ENCODE measurements around the gene LZTR1. TPM values are rescaled to one million over a fixed set of nuclear protein-coding genes. Genes with fewer than 3 reads are reported as not detected.

LZTR1 gene
- polyA plus RNA-seq, 1 of the 3 experiments (the other 2 are of a cell fraction): 37.7 TPM

DNA sequence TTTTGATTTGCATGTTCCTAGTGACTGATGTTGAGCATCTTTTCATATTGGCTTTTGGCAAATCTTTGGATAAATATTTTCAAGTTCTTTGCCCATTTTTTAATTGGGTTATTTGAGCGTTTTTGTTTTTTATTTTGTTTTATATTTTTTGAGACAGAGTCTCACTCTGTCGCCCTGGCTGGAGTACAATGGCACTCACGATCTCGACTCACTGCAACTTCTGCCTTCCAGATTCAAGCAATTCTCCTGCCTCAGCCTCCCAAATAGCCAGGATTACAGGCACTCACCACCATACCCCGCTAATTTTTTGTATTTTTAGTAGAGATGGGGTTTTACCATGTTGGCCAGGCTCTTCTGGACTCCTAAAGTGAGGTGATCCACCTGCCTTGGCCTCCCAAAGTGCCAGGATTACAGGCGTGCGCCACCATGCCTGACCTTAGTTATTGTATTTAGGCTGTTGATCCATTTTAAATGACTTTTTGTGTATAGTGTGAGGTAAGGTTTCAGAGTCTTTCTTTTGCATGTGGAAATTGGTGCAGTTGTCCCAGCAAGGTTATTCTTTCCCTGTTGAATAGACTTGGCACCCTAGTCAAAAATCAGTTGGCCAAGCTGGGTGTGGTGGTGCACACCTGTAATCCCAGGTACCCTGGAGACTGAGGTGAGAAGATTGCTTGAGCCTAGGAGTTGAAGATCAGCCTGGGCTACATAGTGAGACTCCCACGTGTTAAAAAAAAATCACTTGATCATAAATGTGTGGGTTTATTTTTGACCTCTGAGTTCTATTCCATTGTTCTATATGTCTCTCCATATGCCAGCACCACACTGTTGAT is 38.8 kb upstream of the LZTR1 start:
- no peak for DNase-seq
- CTCF ChIA-PET: no interaction called here
- Histone ChIP-seq H3K27me3 (ENCODE audit: insufficient read depth) (no peaks in the 10 kb centered on the region), H3K4me1 (ENCODE audit: control insufficient read depth in 1 of 2, insufficient read depth in 2 of 2, low read depth in 1 of 2, low read length in 1 of 2) (peaks cover 9 to 13% of the 10 kb centered on the region in 2 experiments; a peak in 2 of 4 replicates), H3K9me3 (no peaks in the 10 kb centered on the region), H3K4me2 (no peak overlapping the region), H3K79me2 (ENCODE audit: insufficient read depth) (peaks cover 98% of the 10 kb centered on the region), H2AFZ (ENCODE audit: low read depth) (no peak overlapping the region), H3K27ac (ENCODE audit: low read depth in 2 of 2, low read length in 1 of 2) (no peak overlapping the region), H3K9ac (no peak overlapping the region), H3K4me3 (ENCODE audit: low read depth in 2 of 2, low read length in 1 of 2) (no peak overlapping the region), H3K9me2 (no peaks in the 10 kb centered on the region), H3K36me3 (replicated peaks in 1 of 2; ENCODE audit: control insufficient read depth in 1 of 2, insufficient read depth in 2 of 2, low read length in 1 of 2) (peaks cover 1 to 6% of the 10 kb centered on the region in 2 experiments), H4K20me1 (ENCODE audit: insufficient read depth) (peaks cover 97% of the 10 kb centered on the region), H3F3A (replicated peaks; ENCODE audit: insufficient read depth) (peaks cover 11% of the 10 kb centered on the region)
- TF ChIP-seq MEF2A (IDR thresholded peaks at IDR 0.05; ENCODE audit: borderline replicate concordance, low read depth): no peak
- no peak for TF ChIP-seq EZH2phosphoT487 (IDR thresholded peaks at IDR 0.05; ENCODE audit: borderline replicate concordance, low read depth)
- WGBS (ENCODE audit: low lambda C conversion rate): 97% methylated on average over 8 of the region's 8 CpGs
- POLR2A ChIA-PET: no interaction called here

- Histone ChIP-seq H3K4me1 (ENCODE audit: control insufficient read depth in 1 of 2, insufficient read depth in 2 of 2, low read depth in 1 of 2, low read length in 1 of 2) (peaks cover 9 to 13% of the 10 kb centered on the region in 2 experiments; a peak in 2 of 4 replicates), H3K4me3 (ENCODE audit: low read depth in 2 of 2, low read length in 1 of 2) (no peak overlapping the region), H3K79me2 (ENCODE audit: insufficient read depth) (peaks cover 98% of the 10 kb centered on the region), H2AFZ (ENCODE audit: low read depth) (no peak overlapping the region), H3K27ac (ENCODE audit: low read depth in 2 of 2, low read length in 1 of 2) (no peak overlapping the region), H3K9me2 (no peaks in the 10 kb centered on the region), H3K27me3 (ENCODE audit: insufficient read depth) (no peaks in the 10 kb centered on the region), H3K4me2 (no peak overlapping the region), H3K36me3 (replicated peaks in 1 of 2; ENCODE audit: control insufficient read depth in 1 of 2, insufficient read depth in 2 of 2, low read length in 1 of 2) (peaks cover 0 to 3% of the 10 kb centered on the region in 2 experiments), H3K9ac (no peak overlapping the region), H3K9me3 (no peaks in the 10 kb centered on the region), H3F3A (replicated peaks; ENCODE audit: insufficient read depth) (peaks cover 11% of the 10 kb centered on the region), H4K20me1 (ENCODE audit: insufficient read depth) (peaks cover 97% of the 10 kb centered on the region)
- ChIA-PET POLR2A (no interaction called here), CTCF (interaction anchor here (1.2 kb wide), 1 partner anchor 58 kb away, joined by 3 read pairs; no protein-coding TSS in a partner anchor)
- no peak for DNase-seq
- WGBS (ENCODE audit: low lambda C conversion rate): 78% methylated on average over 1 of the region's 1 CpG
- TF ChIP-seq, protein P1, sequence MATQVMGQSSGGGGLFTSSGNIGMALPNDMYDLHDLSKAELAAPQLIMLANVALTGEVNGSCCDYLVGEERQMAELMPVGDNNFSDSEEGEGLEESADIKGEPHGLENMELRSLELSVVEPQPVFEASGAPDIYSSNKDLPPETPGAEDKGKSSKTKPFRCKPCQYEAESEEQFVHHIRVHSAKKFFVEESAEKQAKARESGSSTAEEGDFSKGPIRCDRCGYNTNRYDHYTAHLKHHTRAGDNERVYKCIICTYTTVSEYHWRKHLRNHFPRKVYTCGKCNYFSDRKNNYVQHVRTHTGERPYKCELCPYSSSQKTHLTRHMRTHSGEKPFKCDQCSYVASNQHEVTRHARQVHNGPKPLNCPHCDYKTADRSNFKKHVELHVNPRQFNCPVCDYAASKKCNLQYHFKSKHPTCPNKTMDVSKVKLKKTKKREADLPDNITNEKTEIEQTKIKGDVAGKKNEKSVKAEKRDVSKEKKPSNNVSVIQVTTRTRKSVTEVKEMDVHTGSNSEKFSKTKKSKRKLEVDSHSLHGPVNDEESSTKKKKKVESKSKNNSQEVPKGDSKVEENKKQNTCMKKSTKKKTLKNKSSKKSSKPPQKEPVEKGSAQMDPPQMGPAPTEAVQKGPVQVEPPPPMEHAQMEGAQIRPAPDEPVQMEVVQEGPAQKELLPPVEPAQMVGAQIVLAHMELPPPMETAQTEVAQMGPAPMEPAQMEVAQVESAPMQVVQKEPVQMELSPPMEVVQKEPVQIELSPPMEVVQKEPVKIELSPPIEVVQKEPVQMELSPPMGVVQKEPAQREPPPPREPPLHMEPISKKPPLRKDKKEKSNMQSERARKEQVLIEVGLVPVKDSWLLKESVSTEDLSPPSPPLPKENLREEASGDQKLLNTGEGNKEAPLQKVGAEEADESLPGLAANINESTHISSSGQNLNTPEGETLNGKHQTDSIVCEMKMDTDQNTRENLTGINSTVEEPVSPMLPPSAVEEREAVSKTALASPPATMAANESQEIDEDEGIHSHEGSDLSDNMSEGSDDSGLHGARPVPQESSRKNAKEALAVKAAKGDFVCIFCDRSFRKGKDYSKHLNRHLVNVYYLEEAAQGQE (IDR thresholded peaks at IDR 0.05; ENCODE audit: low read depth, low read length): no peak
- TF ChIP-seq POLR2AphosphoS5 (IDR thresholded peaks at IDR 0.05; ENCODE audit: low read depth, low read length) (no peak), CTCF (IDR thresholded peaks at IDR 0.05) (no peak), PBX3 (IDR thresholded peaks at IDR 0.05) (no peak)
- TF ChIP-seq, protein P2, sequence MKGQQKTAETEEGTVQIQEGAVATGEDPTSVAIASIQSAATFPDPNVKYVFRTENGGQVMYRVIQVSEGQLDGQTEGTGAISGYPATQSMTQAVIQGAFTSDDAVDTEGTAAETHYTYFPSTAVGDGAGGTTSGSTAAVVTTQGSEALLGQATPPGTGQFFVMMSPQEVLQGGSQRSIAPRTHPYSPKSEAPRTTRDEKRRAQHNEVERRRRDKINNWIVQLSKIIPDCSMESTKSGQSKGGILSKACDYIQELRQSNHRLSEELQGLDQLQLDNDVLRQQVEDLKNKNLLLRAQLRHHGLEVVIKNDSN (IDR thresholded peaks at IDR 0.05; ENCODE audit: borderline replicate concordance, low read depth): no peak
These were observed 38.1 kb upstream of the LZTR1 start for GRCh38 chr22:20944042-20944441.

Data from SK-N-SH (cell line).